PC-3 (cell line): ENCODE measurements around the gene UCN2. TPM values are rescaled to one million over a fixed set of nuclear protein-coding genes. Genes with fewer than 3 reads are reported as not detected.
A peak's percentile ranks its signal among the peaks of the same experiment; 100 is the strongest.

ENCODE experiments used
- ATAC-seq: fragments of 200-7000 bp; cut with Tn5 transposase; 2 replicates; pipeline ENCODE4 v1.9.1; 2020; ENCODE audit warnings: mild to moderate bottlenecking, moderate library complexity
- BruUV-seq: library from RNA; stranded (reverse); fragments of 400-500 nt; replicated peaks from 2 replicates; lab custom pipeline; 2021; lab: Mats Ljungman, UMichigan
- CTCF ChIA-PET: fragments of 300-600 bp; sonication (Branson Sonifier 250); formaldehyde crosslinking; loops from one replicate; lab custom pipeline; 2022; ENCODE audit warnings: antibody characterized with exemption; lab: Charles Lee
- POLR2A ChIA-PET: fragments of 300-600 bp; sonication (Branson Sonifier 250); formaldehyde crosslinking; loops from one replicate; lab custom pipeline; 2022; ENCODE audit warnings: antibody characterized with exemption; ENCODE audit not compliant: unreplicated experiment; lab: Charles Lee
- DNase-seq: peaks from one replicate; pipeline ENCODE4 v3.0.0-alpha.2; 2015
- H2AFZ ChIP-seq: fragments of 300-600 bp; sonication (generic); 2 replicates; pipeline ENCODE4 v1.6.0; 2016; ENCODE audit warnings: antibody characterized with exemption, low read length
- H3F3A ChIP-seq: fragments of 300-600 bp; sonication (generic); one replicate; pipeline ENCODE4 v1.6.0; 2017; ENCODE audit warnings: antibody characterized with exemption, low read length, control low read depth, mild to moderate bottlenecking; ENCODE audit not compliant: unreplicated experiment
- H3K27ac ChIP-seq: fragments of 300-600 bp; sonication (generic); 2 replicates; pipeline ENCODE4 v1.5.1; 2016; ENCODE audit warnings: mild to moderate bottlenecking, low read length
- H3K27me3 ChIP-seq: fragments of 300-600 bp; sonication (generic); 2 replicates; pipeline ENCODE4 v1.6.1; 2016; ENCODE audit warnings: low read length, mixed read lengths
- H3K36me3 ChIP-seq: fragments of 300-600 bp; sonication (generic); 2 replicates; pipeline ENCODE4 v1.6.1; 2016; ENCODE audit warnings: low read depth, mixed run types, low read length, mixed read lengths
- H3K4me1 ChIP-seq: fragments of 300-600 bp; sonication (generic); 2 replicates; pipeline ENCODE4 v1.5.1; 2016; ENCODE audit warnings: low read length; ENCODE audit not compliant: insufficient read depth
- H3K4me2 ChIP-seq: fragments of 300-600 bp; sonication (generic); 2 replicates; pipeline ENCODE4 v1.6.0; 2016; ENCODE audit warnings: low read length
- H3K4me3 ChIP-seq: fragments of 300-600 bp; sonication (generic); 2 replicates; pipeline ENCODE4 v1.5.1; 2016; ENCODE audit warnings: mild to moderate bottlenecking, low read length, mixed read lengths
- H3K79me2 ChIP-seq: fragments of 300-600 bp; sonication (generic); 2 replicates; pipeline ENCODE4 v1.6.1; 2017; ENCODE audit warnings: low read length, mixed read lengths
- H3K9ac ChIP-seq: fragments of 300-600 bp; sonication (generic); 2 replicates; pipeline ENCODE4 v1.6.0; 2016; ENCODE audit warnings: mild to moderate bottlenecking, low read length
- H3K9me2 ChIP-seq: fragments of 300-600 bp; sonication (generic); replicated peaks from 2 replicates; pipeline ENCODE4 v1.6.1; 2016; ENCODE audit warnings: mixed run types, low read length, mixed read lengths
- H3K9me3 ChIP-seq: fragments of 300-600 bp; sonication (generic); 2 replicates; pipeline ENCODE4 v1.6.1; 2016; ENCODE audit warnings: low read length, mixed read lengths
- H4K20me1 ChIP-seq: fragments of 300-600 bp; sonication (generic); 2 replicates; pipeline ENCODE4 v1.6.1; 2016; ENCODE audit warnings: low read length, mixed read lengths
- CTCF ChIP-seq: fragments of 300-600 bp; sonication (generic); conservative IDR thresholded peaks from 2 replicates; pipeline ENCODE4 v1.5.1; 2017; ENCODE audit warnings: antibody characterized with exemption, low read depth, mild to moderate bottlenecking, low read length
- EZH2 ChIP-seq: fragments of 300-600 bp; sonication (generic); IDR thresholded peaks from one replicate; pipeline ENCODE4 v1.6.1; 2017; ENCODE audit warnings: antibody characterized with exemption, mild to moderate bottlenecking, low read length; ENCODE audit not compliant: unreplicated experiment
- EZH2phosphoT487 ChIP-seq: fragments of 300-600 bp; sonication (generic); IDR thresholded peaks from 2 replicates; pipeline ENCODE4 v1.6.1; 2018; ENCODE audit warnings: mild to moderate bottlenecking, antibody characterized with exemption, low read length, borderline replicate concordance
- intact Hi-C: fragments of 100-400 bp; cut with micrococcal nuclease; formaldehyde crosslinking; loops from 2 replicates; pipeline ENCODE4 v1.9.0; 2023
- total RNA-seq: library from RNA; depleted of rRNA; stranded (reverse); fragments of >200 nt; gene quantifications from 2 replicates; pipeline ENCODE4 v1.2.3, GENCODE V29; 2014

The UCN2 gene
- total RNA-seq, 1 experiment from 2014 or later = 0.91 TPM

- BruUV-seq = TSS peak; percentile 97
- Histone ChIP-seq H3K36me3 (no peaks in the 10 kb centered on the region; the same call in 1 of the 2 replicates), H3K4me2 (peak within 1 kb of the TSS; percentile 93), H3F3A (peaks cover 4% of the 10 kb centered on the region), H3K4me3 (peak within 1 kb of the TSS; percentile 86), H2AFZ (peak within 1 kb of the TSS; percentile 92), H3K9ac (peak within 1 kb of the TSS; percentile 60), H4K20me1 (no peaks in the 10 kb centered on the region), H3K79me2 (peaks cover 46% of the 10 kb centered on the region), H3K27ac (peak within 1 kb of the TSS; percentile 9; the same call in 1 of the 2 replicates), H3K9me2 (no peaks in the 10 kb centered on the region), H3K9me3 (no peaks in the 10 kb centered on the region), H3K27me3 (no peaks in the 10 kb centered on the region), H3K4me1 (peaks cover 31% of the 10 kb centered on the region)
- POLR2A ChIA-PET = interaction anchor here (0.6 to 1.9 kb wide), 3 partner anchors 84 to 210 kb away, joined by 3 to 10 read pairs (median 4); partner anchors contain the start of gene CCDC51
- ATAC-seq = peak; percentile 87
- intact Hi-C loops = loop anchor here (2.0 to 10.0 kb wide), 4 partner anchors 40 to 1172 kb away; partner anchors contain the start of genes ATRIP, COL7A1, PTPN23 and SLC26A6
- no peak for TF ChIP-seq CTCF
- TF ChIP-seq EZH2 = no peak
- no peak for TF ChIP-seq EZH2phosphoT487
- CTCF ChIA-PET = interaction anchor here (0.6 to 2.1 kb wide), 7 partner anchors 50 to 368 kb away, joined by 3 to 19 read pairs (median 3); partner anchors contain the start of genes SLC26A6 and UQCRC1
- DNase-seq = peak; percentile 99
Observed at GRCh38 chr3:48556796-48557626, 6.6 kb downstream of the UCN2 start, which contains the start of gene PFKFB4. Gene PFKFB4 (minus strand): TSS chr3:48556803. CDS start chr3:48556777, 26 bp downstream.

- H3K79me2 ChIP-seq = peaks cover 50% of the 10 kb centered on the region
- TSS peak; percentile 50 for BruUV-seq
- H3F3A ChIP-seq = peaks cover 4% of the 10 kb centered on the region
- no peaks in the 10 kb centered on the region; the same call in 1 of the 2 replicates for H3K36me3 ChIP-seq
- H3K9ac ChIP-seq = peak overlapping the region; percentile 60
- ATAC-seq (no peak), DNase-seq (no peak)
- H3K27ac ChIP-seq = no peak overlapping the region
- ChIA-PET POLR2A (interaction anchor here (0.6 to 1.9 kb wide), 5 partner anchors 32 to 116 kb away, joined by 4 to 11 read pairs (median 10); partner anchors contain the start of genes ATRIP and CCDC51), CTCF (interaction anchor here (0.6 to 2.1 kb wide), 5 partner anchors 49 to 130 kb away, joined by 3 to 19 read pairs (median 3); partner anchors contain the start of gene SLC26A6)
- H3K4me1 ChIP-seq = peaks cover 31% of the 10 kb centered on the region
- peak overlapping the region; percentile 86 for H3K4me3 ChIP-seq
- intact Hi-C loops = loop anchor here (2.0 to 10.0 kb wide), 4 partner anchors 41 to 1171 kb away; partner anchors contain the start of genes ATRIP, COL7A1, PTPN23 and SLC26A6
- peak overlapping the region; percentile 93 for H3K4me2 ChIP-seq
- no peaks in the 10 kb centered on the region for H3K9me2 ChIP-seq
- peak overlapping the region; percentile 53 for H2AFZ ChIP-seq
- H3K9me3 ChIP-seq = no peaks in the 10 kb centered on the region
- no peaks in the 10 kb centered on the region for H4K20me1 ChIP-seq
- H3K27me3 ChIP-seq = no peaks in the 10 kb centered on the region
- no peak for TF ChIP-seq CTCF
- TF ChIP-seq EZH2phosphoT487 = no peak
- TF ChIP-seq EZH2 = no peak
Observed at GRCh38 chr3:48555949-48556795, 7.4 kb downstream of the UCN2 start.
